GM19099 (cell line): ENCODE data around the gene BTF3L4.

Experiments
- POLR2A ChIP-seq: IDR thresholded peaks from 3 replicates; pipeline ENCODE4 v1.6.1; 2011; ENCODE audit warnings: low read depth; ENCODE audit not compliant: insufficient read length; ENCODE audit errors: extremely low read depth

BTF3L4 gene

GRCh38 chr1:52056163-52056936, at the start of gene BTF3L4:
Gene BTF3L4, plus strand, starts transcription at chr1:52056295. Its CDS starts 3,553 bp downstream, at chr1:52059848.
- TF ChIP-seq POLR2A, result peak; percentile 73

- TF ChIP-seq POLR2A, result no peak
Measured at GRCh38 chr1:52007215-52008002, 48.7 kb upstream of the BTF3L4 start.

GRCh38 chr1:52008071-52008809, 47.9 kb upstream of the BTF3L4 start:
- TF ChIP-seq POLR2A, result no peak

DNA sequence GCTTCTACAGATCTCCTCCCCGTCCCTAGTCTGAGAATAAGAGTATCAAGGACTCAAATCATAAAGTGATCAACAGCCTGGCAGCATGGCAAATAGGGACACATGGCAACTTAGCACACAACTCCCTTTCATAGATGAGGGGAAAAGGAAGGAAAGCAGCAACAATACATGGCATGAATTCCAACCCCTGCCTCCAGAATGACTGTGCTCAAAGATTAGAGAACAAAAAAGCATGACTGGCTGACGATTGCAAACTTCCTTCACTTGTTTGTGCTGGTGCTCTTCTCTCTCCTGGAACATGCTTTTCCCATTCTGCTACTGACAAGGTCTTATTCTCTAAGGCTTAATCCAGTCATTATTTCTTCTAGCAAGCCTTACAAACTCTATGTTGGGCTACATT, 34.0 kb upstream of the BTF3L4 start:
- TF ChIP-seq POLR2A, result no peak

DNA sequence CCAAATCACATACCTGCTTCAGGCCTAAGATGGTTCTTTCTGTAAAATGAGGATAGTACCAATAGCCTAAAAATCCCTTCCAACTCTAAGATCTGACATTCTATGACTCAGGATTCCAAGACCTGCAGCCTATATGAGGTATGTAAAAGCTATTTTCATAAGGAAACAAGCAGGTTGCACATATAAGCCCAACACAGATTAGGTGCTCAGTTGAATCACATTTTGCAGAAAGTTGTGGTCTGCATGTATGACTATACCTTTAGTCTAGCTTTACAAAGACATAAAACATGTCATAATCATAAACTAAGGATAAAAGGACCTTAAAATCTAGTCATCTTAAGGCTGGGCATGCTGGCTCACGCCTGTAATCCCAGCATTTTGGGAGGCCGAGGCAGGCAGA, 29.8 kb upstream of the BTF3L4 start:
- no peak for TF ChIP-seq POLR2A

GRCh38 chr1:52028328-52028727, 27.8 kb upstream of the BTF3L4 start:
- TF ChIP-seq POLR2A, result no peak

- TF ChIP-seq POLR2A, result no peak
Measured at GRCh38 chr1:52032124-52032784, 23.8 kb upstream of the BTF3L4 start.

DNA sequence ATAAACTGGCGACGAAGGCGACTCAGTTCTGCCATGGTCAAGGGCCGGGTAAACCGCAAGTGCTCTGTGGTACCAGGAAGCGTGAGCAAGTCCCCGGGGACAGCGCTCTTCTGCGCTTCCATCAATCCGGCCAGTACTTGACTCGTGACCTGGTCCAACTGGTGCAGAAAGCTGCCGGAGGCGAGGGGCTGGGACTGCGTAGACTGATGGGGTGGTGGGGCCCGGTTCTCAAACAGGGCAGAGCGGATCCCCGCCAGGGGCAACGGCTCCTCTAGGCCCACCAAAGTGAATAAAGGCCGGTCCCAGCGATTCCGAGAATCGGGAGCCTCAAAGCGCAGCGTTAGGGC, 23.3 kb upstream of the BTF3L4 start:
- peak; percentile 45 for TF ChIP-seq POLR2A

DNA sequence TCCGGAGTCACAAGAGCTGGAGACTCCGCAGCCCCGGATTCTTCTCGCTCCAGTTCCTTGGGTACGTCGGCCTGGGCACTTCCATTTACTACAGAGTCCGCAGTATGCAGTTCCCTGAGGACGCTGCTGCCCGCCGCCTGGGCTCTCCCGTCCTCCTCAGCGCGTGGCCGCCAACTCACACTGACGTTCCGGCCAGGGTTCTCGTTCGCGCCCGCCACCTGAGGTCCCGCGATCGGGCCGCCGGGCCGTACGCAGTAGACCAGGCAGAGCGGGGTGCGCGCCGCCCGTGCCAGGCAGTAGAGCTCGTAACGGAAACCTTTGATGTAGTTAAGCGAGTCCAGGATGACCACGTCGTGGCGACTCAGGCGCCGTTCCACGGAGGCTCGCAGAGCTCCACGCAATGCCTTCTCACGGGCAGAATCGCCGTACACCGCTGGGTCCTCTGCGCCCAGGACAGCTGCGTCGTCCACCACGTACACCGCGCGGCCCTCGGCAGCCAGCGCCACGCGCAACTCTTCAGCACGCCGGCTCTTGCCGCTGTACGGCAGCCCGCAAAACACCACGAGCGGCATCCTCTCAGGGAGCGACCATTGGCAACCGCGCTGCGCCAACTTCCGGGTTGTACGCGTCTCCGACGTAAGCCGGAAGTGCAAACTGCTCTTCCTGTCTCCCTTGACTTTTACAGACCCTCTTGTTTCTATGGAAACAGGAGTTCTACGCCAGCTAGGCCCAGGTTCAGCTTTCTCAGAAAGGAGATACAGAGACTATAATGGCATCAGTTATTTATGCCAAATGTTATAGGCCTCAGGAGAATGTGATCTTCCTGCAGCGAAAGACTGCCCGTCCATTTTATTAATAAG, 22.7 kb upstream of the BTF3L4 start, which contains the start of gene KTI12:
Gene KTI12, minus strand, starts transcription at position 621 of the 860 bp plus-strand sequence. Its CDS starts 49 bp downstream, at position 572.
- TF ChIP-seq POLR2A, result peak; percentile 88

- no peak for TF ChIP-seq POLR2A
Measured at GRCh38 chr1:52034050-52034384, 22.1 kb upstream of the BTF3L4 start.

DNA sequence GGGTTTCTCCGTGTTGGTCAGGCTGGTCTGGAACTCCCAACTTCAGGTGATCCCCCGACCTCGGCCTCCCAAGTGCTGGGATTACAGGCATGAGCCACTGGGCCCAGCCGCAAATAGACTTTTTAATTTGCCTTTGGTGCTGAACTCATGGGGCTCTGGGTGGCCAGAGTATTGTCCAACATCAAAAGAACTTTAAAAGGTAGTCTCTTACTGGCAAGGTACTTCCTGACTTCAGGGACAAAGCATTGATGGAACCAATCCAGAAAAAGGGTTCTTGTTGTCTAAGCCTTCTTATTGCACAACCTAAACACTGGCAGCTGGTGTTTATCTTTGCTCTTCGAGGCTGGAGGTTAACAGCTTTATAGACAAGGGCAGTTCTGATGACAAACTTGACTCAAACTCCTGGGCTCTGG, 18.7 kb upstream of the BTF3L4 start:
- no peak for TF ChIP-seq POLR2A

- no peak for TF ChIP-seq POLR2A
Measured at GRCh38 chr1:52037909-52038308, 18.2 kb upstream of the BTF3L4 start.

DNA sequence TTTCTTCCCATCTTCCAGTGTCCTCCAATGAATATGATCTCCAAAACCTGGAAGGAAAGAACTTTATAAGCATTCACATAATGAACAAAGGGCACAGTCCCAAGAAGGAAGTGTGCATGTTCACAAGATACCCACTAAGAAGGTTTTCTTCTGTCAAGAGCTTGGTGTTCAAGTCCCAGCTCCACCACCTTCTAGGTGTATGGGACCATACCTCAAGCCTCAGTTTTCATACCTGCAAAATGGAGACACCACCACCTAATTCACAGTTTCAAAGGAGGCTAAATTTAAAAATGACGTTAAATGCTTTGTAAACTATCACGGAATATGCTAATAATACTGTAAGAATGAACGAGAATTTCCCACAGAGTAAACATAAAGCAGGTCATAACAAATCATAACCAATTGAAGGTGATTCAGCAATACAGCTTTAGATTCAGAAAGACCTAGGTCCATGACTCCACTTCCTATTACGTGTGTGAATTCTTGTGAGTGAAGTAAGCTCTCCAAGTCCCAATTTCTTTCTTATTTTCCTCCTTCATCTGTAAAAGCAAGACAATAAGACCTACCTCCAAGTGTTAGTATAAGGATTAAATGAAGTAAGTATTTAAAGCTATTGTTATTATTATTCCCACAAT, 14.4 kb upstream of the BTF3L4 start:
- TF ChIP-seq POLR2A, result no peak

- no peak for TF ChIP-seq POLR2A
Measured at GRCh38 chr1:52045236-52045635, 10.9 kb upstream of the BTF3L4 start.
